ENCODE results near the gene S1PR4.
"Not testable (repeated sequence)": the region's sequence is repeated elsewhere in the genome, so short reads cannot be mapped to it uniquely, and the experiment has no call there.

S1PR4 gene

DNA sequence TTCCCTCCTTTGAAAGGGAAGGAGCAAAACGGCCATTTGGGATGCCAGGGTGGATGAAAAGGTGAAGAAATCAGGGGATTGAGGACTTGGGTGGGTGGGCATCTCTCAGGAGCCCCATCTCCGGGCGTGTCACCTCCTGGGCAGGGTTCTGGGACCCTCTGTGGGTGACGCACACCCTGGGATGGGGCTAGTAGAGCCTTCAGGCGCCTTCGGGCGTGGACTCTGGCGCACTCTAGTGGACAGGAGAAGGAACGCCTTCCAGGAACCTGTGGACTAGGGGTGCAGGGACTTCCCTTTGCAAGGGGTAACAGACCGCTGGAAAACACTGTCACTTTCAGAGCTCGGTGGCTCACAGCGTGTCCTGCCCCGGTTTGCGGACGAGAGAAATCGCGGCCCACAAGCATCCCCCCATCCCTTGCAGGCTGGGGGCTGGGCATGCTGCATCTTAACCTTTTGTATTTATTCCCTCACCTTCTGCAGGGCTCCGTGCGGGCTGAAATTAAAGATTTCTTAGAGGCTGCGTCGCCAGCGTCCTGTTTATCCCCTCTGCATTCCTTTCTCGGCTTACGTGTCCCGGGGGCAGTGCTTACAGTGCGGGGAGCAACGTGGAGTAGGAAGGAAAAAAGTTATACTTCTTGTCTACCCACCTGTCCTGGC is 15.2 kb upstream of the S1PR4 start:
- TF ChIP-seq, protein P1, sequence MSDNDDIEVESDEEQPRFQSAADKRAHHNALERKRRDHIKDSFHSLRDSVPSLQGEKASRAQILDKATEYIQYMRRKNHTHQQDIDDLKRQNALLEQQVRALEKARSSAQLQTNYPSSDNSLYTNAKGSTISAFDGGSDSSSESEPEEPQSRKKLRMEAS (IDR thresholded peaks at IDR 0.05; ENCODE audit: low read depth, low read length), result no peak
- TF ChIP-seq CTCF (IDR thresholded peaks at IDR 0.05; ENCODE audit: low read depth, low read length) (peak; percentile 69), MYC (IDR thresholded peaks at IDR 0.05; ENCODE audit: low read depth, low read length) (no peak)
- peak; percentile 65 for DNase-seq (ENCODE audit: low read depth)
- H3K4me3 ChIP-seq (ENCODE audit: low read depth, low read length), result no peak overlapping the region

DNA sequence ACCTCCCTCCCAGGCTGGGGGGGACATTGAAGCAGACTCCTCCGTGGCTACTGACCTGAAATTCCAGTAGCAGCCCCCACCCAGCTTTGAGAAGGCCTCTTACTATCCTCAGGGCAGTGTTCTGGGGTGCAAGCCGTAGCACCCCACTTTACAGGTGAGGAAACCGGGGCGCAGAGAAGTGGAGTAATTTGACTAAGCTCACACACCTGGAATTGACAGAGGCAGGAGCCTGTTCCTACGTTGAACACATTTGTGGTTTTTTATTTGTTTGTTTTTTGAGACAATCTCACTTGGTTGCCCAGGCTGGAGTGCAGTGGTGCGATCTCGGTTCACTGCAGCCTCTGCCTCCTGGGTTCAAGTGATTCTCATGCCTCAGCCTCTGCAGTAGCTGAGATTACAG is 14.6 kb upstream of the S1PR4 start:
- TF ChIP-seq, protein P1 (IDR thresholded peaks at IDR 0.05; ENCODE audit: low read depth, low read length), result no peak
- TF ChIP-seq POLR2A (IDR thresholded peaks at IDR 0.05; ENCODE audit: extremely low read depth, insufficient read length), result no peak
- TF ChIP-seq CTCF (IDR thresholded peaks at IDR 0.05; ENCODE audit: low read depth, low read length), result no peak
- TF ChIP-seq MYC (IDR thresholded peaks at IDR 0.05; ENCODE audit: low read depth, low read length), result no peak
- no peak overlapping the region for H3K4me3 ChIP-seq (ENCODE audit: low read depth, low read length)
- no peak for DNase-seq (ENCODE audit: low read depth)

GRCh38 chr19:3167533-3168272 is 10.9 kb upstream of the S1PR4 start:
- no peak for DNase-seq (ENCODE audit: low read depth)
- TF ChIP-seq, protein P1 (IDR thresholded peaks at IDR 0.05; ENCODE audit: low read depth, low read length), result no peak
- TF ChIP-seq POLR2A (IDR thresholded peaks at IDR 0.05; ENCODE audit: extremely low read depth, insufficient read length) (no peak), MYC (IDR thresholded peaks at IDR 0.05; ENCODE audit: low read depth, low read length) (no peak), CTCF (IDR thresholded peaks at IDR 0.05; ENCODE audit: low read depth, low read length) (no peak)
- no peak overlapping the region for H3K4me3 ChIP-seq (ENCODE audit: low read depth, low read length)

GRCh38 chr19:3171894-3172672 is 6.5 kb upstream of the S1PR4 start:
- H3K4me3 ChIP-seq (ENCODE audit: low read depth, low read length), result no peak overlapping the region
- DNase-seq (ENCODE audit: low read depth), result no peak
- no peak for TF ChIP-seq POLR2A (IDR thresholded peaks at IDR 0.05; ENCODE audit: extremely low read depth, insufficient read length)
- TF ChIP-seq MYC (IDR thresholded peaks at IDR 0.05; ENCODE audit: low read depth, low read length), result no peak
- TF ChIP-seq CTCF (IDR thresholded peaks at IDR 0.05; ENCODE audit: low read depth, low read length), result no peak
- TF ChIP-seq, protein P1 (IDR thresholded peaks at IDR 0.05; ENCODE audit: low read depth, low read length), result no peak

GRCh38 chr19:3172673-3173000 is 5.9 kb upstream of the S1PR4 start:
- not testable (repeated sequence) for DNase-seq (ENCODE audit: low read depth)

More at GRCh38 chr19:3172673-3173000, 5.9 kb upstream of the S1PR4 start:
- H3K4me3 ChIP-seq (ENCODE audit: low read depth, low read length), result not testable (repeated sequence)

All from NB4 (cell line).